Fibroblast of villous mesenchyme (primary cell): Measurements from ENCODE around the gene WHRN. TPM values are rescaled to one million over a fixed set of nuclear protein-coding genes. Genes with fewer than 3 reads are reported as not detected.

Experiments used
- DNase-seq: peaks from one replicate; pipeline ENCODE4 v3.0.0-alpha.2; 2010; ENCODE audit warnings: low read depth
- H3K4me3 ChIP-seq: 2 replicates; pipeline ENCODE4 v1.5.1; 2011; ENCODE audit warnings: low read depth, mild to moderate bottlenecking, low read length
- CTCF ChIP-seq: IDR thresholded peaks from 2 replicates; pipeline ENCODE4 v1.5.1; 2012; ENCODE audit warnings: low read depth, mild to moderate bottlenecking, low read length; ENCODE audit not compliant: insufficient read depth
- total RNA-seq: library from RNA; depleted of rRNA; stranded (reverse); fragments of >200 nt; gene quantifications from 2 replicates; pipeline ENCODE4 v1.2.3, GENCODE V29; 2012

WHRN gene
- total RNA-seq, 1 donor = 1.3 TPM

GRCh38 chr9:114524247-114524681, 19.0 kb upstream of the WHRN start:
- DNase-seq = peak; percentile 11
- no peak overlapping the region for H3K4me3 ChIP-seq
- no peak for TF ChIP-seq CTCF

- no peak overlapping the region for H3K4me3 ChIP-seq
- TF ChIP-seq CTCF = no peak
- DNase-seq = no peak
These were observed 17.6 kb upstream of the WHRN start for GRCh38 chr9:114522847-114523246.

DNA sequence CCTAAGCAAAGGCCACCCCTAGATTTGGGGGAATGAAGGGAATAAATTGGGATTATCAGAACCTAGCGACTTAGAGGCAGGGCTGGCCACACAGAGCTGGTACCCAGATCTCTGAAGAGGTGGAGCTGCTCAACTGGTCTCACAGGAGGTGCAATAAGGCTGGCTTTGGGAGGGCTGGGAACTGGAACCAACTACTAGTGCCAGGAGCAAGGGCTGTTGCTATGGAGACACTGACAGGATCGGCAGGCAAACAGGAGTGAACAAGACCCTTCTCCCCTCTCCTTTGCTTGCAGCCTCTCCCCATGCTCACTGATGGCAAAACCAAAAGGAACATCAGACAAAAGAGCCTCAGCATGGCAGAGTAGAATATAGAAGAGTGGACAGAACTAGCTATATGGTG, 17.0 kb upstream of the WHRN start:
- DNase-seq = no peak
- no peak overlapping the region for H3K4me3 ChIP-seq
- no peak for TF ChIP-seq CTCF

- H3K4me3 ChIP-seq = no peak overlapping the region
- DNase-seq = no peak
- TF ChIP-seq CTCF = no peak
These were observed 16.6 kb upstream of the WHRN start for GRCh38 chr9:114521846-114522245.

GRCh38 chr9:114518599-114519022, 13.3 kb upstream of the WHRN start:
- H3K4me3 ChIP-seq = no peak overlapping the region
- no peak for DNase-seq
- TF ChIP-seq CTCF = no peak

GRCh38 chr9:114518120-114518519, 12.8 kb upstream of the WHRN start:
- DNase-seq = no peak
- H3K4me3 ChIP-seq = no peak overlapping the region
- no peak for TF ChIP-seq CTCF

DNA sequence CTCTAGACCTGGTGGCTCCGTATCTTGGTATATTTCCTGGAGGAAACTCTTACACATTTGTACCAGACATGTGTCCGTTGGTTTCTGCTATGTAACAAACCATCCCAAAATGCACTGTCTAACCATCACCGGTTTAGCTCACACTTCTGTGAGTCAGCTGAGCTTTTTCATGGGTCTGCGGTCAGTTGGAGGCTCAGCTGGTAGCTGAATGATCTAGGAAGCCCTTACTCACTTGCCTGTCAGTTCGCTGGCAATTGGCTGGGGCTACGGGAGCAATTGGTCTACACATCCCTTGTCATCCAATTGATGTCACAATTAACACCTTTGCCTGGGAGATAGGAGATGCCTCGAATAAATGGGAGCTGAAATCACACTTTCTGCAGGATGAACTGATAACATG, 11.6 kb upstream of the WHRN start:
- no peak overlapping the region for H3K4me3 ChIP-seq
- no peak for TF ChIP-seq CTCF
- peak; percentile 29 for DNase-seq
